ENCODE measurements around the gene EPN2. TPM values are rescaled to one million over a fixed set of nuclear protein-coding genes. Genes with fewer than 3 reads are reported as not detected.

Gene EPN2
- total and polyA plus RNA-seq, 2 experiments from 2014 or later = 34.0 to 149 TPM

GRCh38 chr17:19366637-19366972 is 129.4 kb downstream of the EPN2 start:
- no peaks in the 10 kb centered on the region for H3K27me3 ChIP-seq (ENCODE audit: insufficient read depth)
- H3K4me3 ChIP-seq = no peak overlapping the region
- ATAC-seq (no peak), DNase-seq (ENCODE audit: low spot score) (no peak)
- TF ChIP-seq REST (IDR thresholded peaks at IDR 0.05; ENCODE audit: unreplicated experiment) = no peak
- TF ChIP-seq ZNF114 (CRISPR knock-in tag; IDR thresholded peaks at IDR 0.05) = no peak
- no peak for TF ChIP-seq CREB1 (CRISPR knock-in tag; IDR thresholded peaks at IDR 0.05; ENCODE audit: low read depth)
- no peak for TF ChIP-seq POLR2AphosphoS5 (IDR thresholded peaks at IDR 0.05; ENCODE audit: low read depth)
- TF ChIP-seq STAT1 (IDR thresholded peaks at IDR 0.05; ENCODE audit: unreplicated experiment) = no peak
- TF ChIP-seq ZNF331 (CRISPR knock-in tag; IDR thresholded peaks at IDR 0.05; ENCODE audit: low read depth) = no peak
- TF ChIP-seq ZNF462 (CRISPR knock-in tag; IDR thresholded peaks at IDR 0.05) = no peak
- no peak for TF ChIP-seq JUNB (IDR thresholded peaks at IDR 0.05; ENCODE audit: unreplicated experiment)
- TF ChIP-seq NANOG (IDR thresholded peaks at IDR 0.05; ENCODE audit: borderline replicate concordance) = no peak
- TF ChIP-seq EZH2phosphoT487 (IDR thresholded peaks at IDR 0.05; ENCODE audit: unreplicated experiment) = no peak
- TF ChIP-seq CTCF (conservative IDR thresholded peaks at IDR 0.05; ENCODE audit: low read depth in 2 of 2) = no peak
- no peak for TF ChIP-seq ETS1 (IDR thresholded peaks at IDR 0.05)
- TF ChIP-seq EZH2 (IDR thresholded peaks at IDR 0.05; ENCODE audit: low read depth, unreplicated experiment) = no peak
- no peaks in the 10 kb centered on the region; the same call in 2 of the 3 replicates for H3K36me3 Mint-ChIP-seq (ENCODE audit: low read depth)
- no peaks in the 10 kb centered on the region for H3K36me3 ChIP-seq (ENCODE audit: insufficient read depth)
- peaks cover 12% of the 10 kb centered on the region for H3K4me1 Mint-ChIP-seq
- H3K27me3 Mint-ChIP-seq (ENCODE audit: insufficient read depth, low read depth, poor library complexity) = peaks cover 6% of the 10 kb centered on the region
- H3K27ac Mint-ChIP-seq = peak overlapping the region; percentile 32; the same call in 1 of the 2 replicates
- H3K4me2 ChIP-seq = no peak overlapping the region
- H3F3A ChIP-seq (replicated peaks; ENCODE audit: low read depth) = no peaks in the 10 kb centered on the region
- no peak overlapping the region for H3K27ac ChIP-seq (ENCODE audit: low read depth)
- no peaks in the 10 kb centered on the region for H3K79me2 ChIP-seq (replicated peaks; ENCODE audit: insufficient read depth)
- H3K9me2 ChIP-seq (ENCODE audit: insufficient read depth) = no peaks in the 10 kb centered on the region
- no peak overlapping the region for H2AFZ ChIP-seq
- H3K4me3 Mint-ChIP-seq = no peak overlapping the region
- H4K20me1 ChIP-seq (replicated peaks; ENCODE audit: insufficient read depth) = no peaks in the 10 kb centered on the region
- H3K4me1 ChIP-seq (ENCODE audit: insufficient read depth) = peaks cover 10% of the 10 kb centered on the region
- H3K9me3 Mint-ChIP-seq = no peaks in the 10 kb centered on the region; the same call in 2 of the 3 replicates
